Esophagus muscularis mucosa (tissue), 4 donors: ENCODE results near the gene APOBEC3A.

Source experiments
- EP300 ChIP-seq: sonication (generic); formaldehyde crosslinking; IDR thresholded peaks from one replicate; pipeline ENCODE4 v1.6.1; 2017; ENCODE audit warnings: antibody characterized with exemption
- POLR2A ChIP-seq: fragments of 450-650 bp; IDR thresholded peaks from one replicate; pipeline ENCODE4 v1.6.1; 2017; ENCODE audit warnings: antibody characterized with exemption, moderate library complexity, mild to moderate bottlenecking, low read depth
- POLR2AphosphoS5 ChIP-seq, 2 donors: sonication (generic); formaldehyde crosslinking; IDR thresholded peaks; one replicate each; pipeline ENCODE4 v1.6.1; 2017; ENCODE audit warnings: antibody characterized with exemption in 2 of 2
- TF ChIP-seq, protein P1 (sequence below), 3 experiments: fragments of 200-600 bp in 2 of 3; fragments of 450-650 bp in 1 of 3; sonication (generic) in 2 of 3; IDR thresholded peaks; one replicate each; pipeline ENCODE4 v1.5.1; 2017 to 2019; ENCODE audit warnings: antibody characterized with exemption in 3 of 3, mild to moderate bottlenecking in 2 of 3, moderate library complexity in 1 of 3

DNA sequence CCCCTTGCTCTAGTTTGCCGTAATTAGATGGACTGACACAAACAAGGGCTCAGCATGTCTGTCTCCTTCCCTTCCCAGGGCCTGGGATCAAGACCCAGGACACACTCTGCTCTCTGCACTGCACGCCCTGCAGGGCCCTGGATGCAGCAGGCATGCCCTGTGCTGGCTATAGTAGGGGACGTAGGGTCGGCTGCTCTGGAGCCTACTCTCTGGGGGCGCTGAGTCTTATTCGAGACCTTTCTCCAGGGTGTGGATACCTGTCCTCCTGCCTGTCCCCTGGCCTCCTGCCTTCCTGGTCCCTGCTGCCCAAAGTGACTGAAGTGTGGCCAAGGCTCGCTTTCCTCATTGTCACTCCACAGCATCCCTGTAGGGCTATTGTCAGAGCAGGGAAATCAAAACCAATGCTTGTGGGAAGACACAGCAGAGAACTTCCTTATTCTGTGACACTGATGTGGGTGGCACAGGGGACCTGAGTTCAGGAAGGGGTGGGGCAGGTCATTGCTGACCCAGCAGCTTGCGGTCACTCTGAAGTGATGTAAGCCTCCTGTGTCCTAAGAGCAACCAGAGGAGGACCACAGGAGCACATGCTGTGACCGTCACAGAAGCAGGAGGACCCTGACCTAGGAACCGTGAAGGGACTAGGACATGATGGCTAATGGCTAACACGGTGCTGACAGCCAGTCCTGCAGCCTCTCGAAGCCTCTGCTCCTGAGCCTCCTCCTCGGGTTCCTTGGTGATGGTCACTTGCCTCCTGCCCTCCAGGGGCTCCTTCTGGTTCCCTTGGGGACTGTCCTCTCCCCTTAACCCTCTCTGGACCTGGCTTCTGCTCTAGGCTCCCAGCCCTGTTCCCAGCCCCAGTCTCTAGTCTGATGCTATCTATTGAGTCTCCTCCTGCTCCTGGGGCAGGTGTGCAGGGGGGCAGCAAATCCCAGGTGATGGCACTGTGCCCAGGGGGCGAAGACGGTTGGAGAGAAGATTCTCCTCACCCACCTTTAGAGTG is 10.3 kb downstream of the APOBEC3A start:
- TF ChIP-seq, protein P1, sequence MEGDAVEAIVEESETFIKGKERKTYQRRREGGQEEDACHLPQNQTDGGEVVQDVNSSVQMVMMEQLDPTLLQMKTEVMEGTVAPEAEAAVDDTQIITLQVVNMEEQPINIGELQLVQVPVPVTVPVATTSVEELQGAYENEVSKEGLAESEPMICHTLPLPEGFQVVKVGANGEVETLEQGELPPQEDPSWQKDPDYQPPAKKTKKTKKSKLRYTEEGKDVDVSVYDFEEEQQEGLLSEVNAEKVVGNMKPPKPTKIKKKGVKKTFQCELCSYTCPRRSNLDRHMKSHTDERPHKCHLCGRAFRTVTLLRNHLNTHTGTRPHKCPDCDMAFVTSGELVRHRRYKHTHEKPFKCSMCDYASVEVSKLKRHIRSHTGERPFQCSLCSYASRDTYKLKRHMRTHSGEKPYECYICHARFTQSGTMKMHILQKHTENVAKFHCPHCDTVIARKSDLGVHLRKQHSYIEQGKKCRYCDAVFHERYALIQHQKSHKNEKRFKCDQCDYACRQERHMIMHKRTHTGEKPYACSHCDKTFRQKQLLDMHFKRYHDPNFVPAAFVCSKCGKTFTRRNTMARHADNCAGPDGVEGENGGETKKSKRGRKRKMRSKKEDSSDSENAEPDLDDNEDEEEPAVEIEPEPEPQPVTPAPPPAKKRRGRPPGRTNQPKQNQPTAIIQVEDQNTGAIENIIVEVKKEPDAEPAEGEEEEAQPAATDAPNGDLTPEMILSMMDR (IDR thresholded peaks at IDR 0.05), result no peak
- TF ChIP-seq POLR2A (no peak), POLR2AphosphoS5 (IDR thresholded peaks at IDR 0.05) (peak in 1 of 2 donors; percentile 7), EP300 (no peak)
